CD4-positive, alpha-beta T cell treated with Interleukin-6 at 100 ng/mL for 8 hours (primary cell): ENCODE measurements around the gene FOXA1.

ENCODE experiments used
- DNase-seq: peaks from one replicate; pipeline ENCODE4 v3.0.0-alpha.2; 2020; ENCODE audit warnings: mixed read lengths, low spot score

FOXA1 gene

GRCh38 chr14:37594971-37595808, at the start of gene FOXA1, which contains the start of gene TTC6:
FOXA1 (minus strand) TSS chr14:37595249; CDS start chr14:37594972, 277 bp downstream.
TTC6 (plus strand) TSS chr14:37595629; CDS start chr14:37622065, 26,436 bp downstream.
- DNase-seq: no peak

- no peak for DNase-seq
Measured at GRCh38 chr14:37643701-37644100, 48.7 kb upstream of the FOXA1 start.

- DNase-seq: no peak
Measured at GRCh38 chr14:37642125-37642524, 47.1 kb upstream of the FOXA1 start.

GRCh38 chr14:37641117-37641516, 46.1 kb upstream of the FOXA1 start:
- no peak for DNase-seq

- DNase-seq: no peak
Measured at GRCh38 chr14:37638599-37638998, 43.5 kb upstream of the FOXA1 start.

- no peak for DNase-seq
Measured at GRCh38 chr14:37637341-37637740, 42.3 kb upstream of the FOXA1 start.

GRCh38 chr14:37625597-37626595, 30.8 kb upstream of the FOXA1 start:
- no peak for DNase-seq

- DNase-seq: no peak
Measured at GRCh38 chr14:37623971-37624370, 28.9 kb upstream of the FOXA1 start.

GRCh38 chr14:37623426-37623951, 28.4 kb upstream of the FOXA1 start:
- no peak for DNase-seq

GRCh38 chr14:37622231-37622923, 27.3 kb upstream of the FOXA1 start:
- DNase-seq: no peak

GRCh38 chr14:37620856-37621255, 25.8 kb upstream of the FOXA1 start:
- no peak for DNase-seq

- DNase-seq: no peak
Measured at GRCh38 chr14:37618498-37619028, 23.5 kb upstream of the FOXA1 start.

- no peak for DNase-seq
Measured at GRCh38 chr14:37617864-37618365, 22.9 kb upstream of the FOXA1 start.

- no peak for DNase-seq
Measured at GRCh38 chr14:37616853-37617252, 21.8 kb upstream of the FOXA1 start.

- DNase-seq: no peak
Measured at GRCh38 chr14:37615582-37616289, 20.7 kb upstream of the FOXA1 start.

- DNase-seq: no peak
Measured at GRCh38 chr14:37610945-37611523, 16.0 kb upstream of the FOXA1 start.

- no peak for DNase-seq
Measured at GRCh38 chr14:37608649-37609048, 13.6 kb upstream of the FOXA1 start.

GRCh38 chr14:37606678-37607077, 11.6 kb upstream of the FOXA1 start:
- no peak for DNase-seq

GRCh38 chr14:37603688-37604251, 8.7 kb upstream of the FOXA1 start:
- DNase-seq: no peak
